GM19455 (cell line): ENCODE measurements around the gene MTUS2.
"Not testable (repeated sequence)": the region's sequence is repeated elsewhere in the genome, so short reads cannot be mapped to it uniquely, and the experiment has no call there.

Source experiments
- ATAC-seq: cut with Tn5 transposase; IDR thresholded peaks from one replicate; pipeline ENCODE4 v1.9.1; 2021; ENCODE audit not compliant: unreplicated experiment

Gene MTUS2

GRCh38 chr13:28955264-28955966 is 135.3 kb downstream of the MTUS2 start:
- ATAC-seq = no peak

- ATAC-seq = no peak
These were observed 137.9 kb downstream of the MTUS2 start for GRCh38 chr13:28958018-28958417.

- ATAC-seq = no peak
These were observed 138.3 kb downstream of the MTUS2 start for GRCh38 chr13:28958441-28958840.

- no peak for ATAC-seq
These were observed 143.9 kb downstream of the MTUS2 start for GRCh38 chr13:28964052-28964451.

GRCh38 chr13:28964803-28965202 is 144.7 kb downstream of the MTUS2 start:
- ATAC-seq = no peak

GRCh38 chr13:28967029-28967915 is 147.1 kb downstream of the MTUS2 start:
- ATAC-seq = no peak

GRCh38 chr13:28976195-28976594 is 156.1 kb downstream of the MTUS2 start:
- no peak for ATAC-seq

- ATAC-seq = no peak
These were observed 156.5 kb downstream of the MTUS2 start for GRCh38 chr13:28976636-28977035.

GRCh38 chr13:28978574-28978973 is 158.4 kb downstream of the MTUS2 start:
- ATAC-seq = no peak

GRCh38 chr13:28981530-28981929 is 161.4 kb downstream of the MTUS2 start:
- no peak for ATAC-seq

GRCh38 chr13:28983641-28984040 is 163.5 kb downstream of the MTUS2 start:
- no peak for ATAC-seq

- ATAC-seq = no peak
These were observed 164.2 kb downstream of the MTUS2 start for GRCh38 chr13:28984326-28984725.

- ATAC-seq = no peak
These were observed 164.7 kb downstream of the MTUS2 start for GRCh38 chr13:28984825-28985224.

GRCh38 chr13:28990378-28990777 is 170.2 kb downstream of the MTUS2 start:
- not testable (repeated sequence) for ATAC-seq

GRCh38 chr13:28991764-28992163 is 171.6 kb downstream of the MTUS2 start:
- ATAC-seq = no peak

GRCh38 chr13:29000826-29001225 is 180.7 kb downstream of the MTUS2 start:
- ATAC-seq = no peak

GRCh38 chr13:29005035-29005762 is 185.1 kb downstream of the MTUS2 start:
- no peak for ATAC-seq

- no peak for ATAC-seq
These were observed 185.6 kb downstream of the MTUS2 start for GRCh38 chr13:29005763-29006120.

- ATAC-seq = no peak
These were observed 186.3 kb downstream of the MTUS2 start for GRCh38 chr13:29006359-29006850.

GRCh38 chr13:29008296-29008695 is 188.2 kb downstream of the MTUS2 start:
- no peak for ATAC-seq

- no peak for ATAC-seq
These were observed 200.2 kb downstream of the MTUS2 start for GRCh38 chr13:29020314-29020713.
